ENCODE measurements around the gene PLCB1.
"Not testable (repeated sequence)": the region's sequence is repeated elsewhere in the genome, so short reads cannot be mapped to it uniquely, and the experiment has no call there.

Gene PLCB1

DNA sequence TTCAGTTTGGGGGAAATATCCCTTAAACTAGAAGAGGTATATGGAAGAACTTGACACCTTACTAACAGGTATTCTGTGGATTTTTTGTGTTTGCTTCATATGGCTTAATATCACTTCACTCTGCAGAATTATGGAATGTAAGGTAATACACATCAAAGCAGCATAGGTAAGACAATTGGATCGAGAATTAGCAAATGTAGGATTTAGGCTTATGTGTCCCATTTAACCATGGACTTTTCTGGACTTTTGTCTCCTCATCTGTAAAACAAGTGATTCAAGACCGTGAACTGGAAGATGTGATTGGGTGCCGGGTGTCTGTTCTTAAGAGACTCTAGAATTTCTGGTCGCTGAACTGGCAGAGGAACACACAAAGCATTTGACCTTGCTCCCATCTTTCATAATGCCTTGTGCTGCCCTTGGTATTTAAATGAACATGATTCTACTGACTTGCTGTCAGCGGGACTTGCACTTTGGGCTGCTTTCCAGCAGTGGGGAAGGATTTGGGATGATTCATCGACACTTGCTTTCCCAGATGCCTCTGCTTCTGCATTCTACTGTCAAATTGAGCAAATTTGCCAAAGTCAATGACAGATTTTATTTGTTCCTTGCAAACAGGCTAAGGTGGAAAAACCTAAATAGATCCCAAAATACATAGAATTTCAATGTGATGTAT lies 199.8 kb downstream of the PLCB1 start:
- ATAC-seq (ENCODE audit: low read depth): no peak
- DNase-seq (ENCODE audit: low spot score in 2 of 2): no peak
- Mint-ChIP-seq H3K9me3 (no peaks in the 10 kb centered on the region), H3K36me3 (no peaks in the 10 kb centered on the region), H3K4me1 (no peaks in the 10 kb centered on the region), H3K27me3 (no peaks in the 10 kb centered on the region), H3K4me3 (no peak overlapping the region), H3K27ac (no peak overlapping the region)

DNA sequence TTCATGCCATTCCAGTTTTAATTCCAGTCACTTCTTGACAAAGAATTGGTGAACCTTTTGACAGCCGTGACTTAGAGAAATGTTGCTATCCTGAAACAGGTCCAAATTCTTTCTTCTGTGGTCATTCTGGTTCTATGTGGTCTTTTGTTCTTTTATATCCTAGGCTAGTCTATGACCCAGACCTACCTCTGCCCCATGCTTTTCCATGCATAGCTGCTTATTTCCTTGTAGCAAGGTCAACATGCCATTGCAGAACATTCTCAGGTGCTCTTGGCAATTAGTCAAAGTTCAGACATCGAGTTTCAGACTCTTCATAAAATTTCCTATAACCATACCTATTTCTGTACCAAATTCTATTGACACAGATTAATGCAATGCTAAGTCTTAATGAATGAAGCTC lies 202.6 kb downstream of the PLCB1 start:
- ATAC-seq (ENCODE audit: low read depth) (no peak), DNase-seq (ENCODE audit: low spot score in 2 of 2) (no peak)
- H3K4me3 Mint-ChIP-seq: no peak overlapping the region
- no peaks in the 10 kb centered on the region for H3K27me3 Mint-ChIP-seq
- no peaks in the 10 kb centered on the region for H3K4me1 Mint-ChIP-seq
- no peaks in the 10 kb centered on the region for H3K36me3 Mint-ChIP-seq
- no peaks in the 10 kb centered on the region for H3K9me3 Mint-ChIP-seq
- no peak overlapping the region for H3K27ac Mint-ChIP-seq

DNA sequence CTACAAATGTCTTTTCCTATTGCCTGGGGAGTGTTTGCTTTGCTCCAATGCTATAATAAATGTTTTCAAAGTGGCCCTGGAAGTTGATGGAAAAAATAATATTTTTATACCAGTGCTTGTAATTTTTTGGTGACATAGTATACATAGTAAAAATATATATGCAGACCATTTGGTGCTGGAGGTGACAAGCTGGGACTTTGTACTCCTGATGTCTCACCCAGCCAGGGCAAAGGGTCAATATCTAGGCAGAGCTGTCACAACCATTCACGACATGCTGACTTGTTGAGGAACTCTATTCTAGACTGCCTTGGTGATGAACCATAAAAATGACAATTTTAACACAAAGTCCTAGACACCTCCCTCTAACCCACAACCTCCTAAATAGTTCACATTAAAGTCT lies 203.0 kb downstream of the PLCB1 start:
- Mint-ChIP-seq H3K36me3 (no peaks in the 10 kb centered on the region), H3K4me3 (no peak overlapping the region), H3K27ac (no peak overlapping the region), H3K9me3 (no peaks in the 10 kb centered on the region), H3K27me3 (no peaks in the 10 kb centered on the region), H3K4me1 (no peaks in the 10 kb centered on the region)
- ATAC-seq (ENCODE audit: low read depth): no peak
- no peak for DNase-seq (ENCODE audit: low spot score in 2 of 2)

DNA sequence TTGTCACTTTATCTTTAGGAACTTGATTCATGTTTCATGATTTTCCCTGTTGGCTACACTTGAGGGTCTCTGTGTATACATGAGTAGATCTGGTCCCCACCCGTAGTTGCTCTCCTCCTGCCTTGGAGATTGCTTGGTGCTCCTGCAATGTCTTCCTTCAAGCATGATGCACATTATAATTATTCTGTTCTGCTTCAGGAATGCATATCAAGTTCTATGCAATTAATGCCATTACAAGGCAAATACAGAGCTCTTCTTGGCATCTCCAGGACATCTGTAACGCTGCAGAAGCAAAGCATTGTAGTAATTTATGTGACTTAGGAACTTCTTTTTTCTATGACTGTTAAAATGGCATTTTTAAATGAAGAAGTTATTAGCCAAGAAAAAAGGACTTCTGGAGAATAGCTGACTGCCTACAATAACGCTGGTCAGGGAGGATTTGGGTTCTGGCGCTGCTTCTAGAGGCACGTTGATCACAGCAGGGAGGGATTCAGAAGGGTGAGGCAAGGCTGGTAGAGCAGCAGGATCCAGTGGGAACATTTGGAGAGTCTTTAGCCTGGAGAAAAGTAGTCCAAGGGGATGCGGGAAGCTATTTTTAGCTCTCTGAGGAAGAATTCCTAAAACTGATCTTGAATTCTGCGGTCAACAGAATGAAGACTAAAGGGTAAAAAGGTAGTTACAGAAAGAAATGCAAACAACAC lies 203.6 kb downstream of the PLCB1 start:
- Mint-ChIP-seq H3K27ac (no peak overlapping the region), H3K4me3 (no peak overlapping the region), H3K27me3 (no peaks in the 10 kb centered on the region), H3K9me3 (no peaks in the 10 kb centered on the region), H3K36me3 (no peaks in the 10 kb centered on the region), H3K4me1 (no peaks in the 10 kb centered on the region)
- ATAC-seq (ENCODE audit: low read depth) (no peak), DNase-seq (ENCODE audit: low spot score in 2 of 2) (no peak)

DNA sequence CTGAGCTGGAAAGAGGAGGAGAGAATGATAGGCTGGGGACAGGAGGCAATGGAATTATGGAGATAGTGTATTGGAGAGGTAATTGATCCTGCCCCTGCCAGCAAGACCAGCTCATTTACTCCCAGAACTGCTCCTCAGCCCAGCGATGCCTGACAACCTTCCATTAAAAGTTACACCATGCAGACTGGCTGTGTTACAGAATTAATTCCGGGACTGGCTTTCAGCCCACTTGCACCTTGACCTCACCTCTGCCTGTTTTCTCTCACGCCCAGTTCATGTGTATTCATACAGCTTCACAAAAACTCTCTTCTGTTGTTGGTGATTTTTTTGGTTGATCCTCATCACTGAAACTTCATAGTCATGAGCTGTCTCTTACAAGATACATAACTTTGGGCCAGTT lies 207.3 kb downstream of the PLCB1 start:
- no peaks in the 10 kb centered on the region for H3K36me3 Mint-ChIP-seq
- H3K4me3 Mint-ChIP-seq: no peak overlapping the region
- peaks cover 4% of the 10 kb centered on the region for H3K27me3 Mint-ChIP-seq
- no peaks in the 10 kb centered on the region for H3K4me1 Mint-ChIP-seq
- H3K27ac Mint-ChIP-seq: no peak overlapping the region
- DNase-seq (ENCODE audit: low spot score in 2 of 2) (no peak), ATAC-seq (ENCODE audit: low read depth) (no peak)
- no peaks in the 10 kb centered on the region for H3K9me3 Mint-ChIP-seq

DNA sequence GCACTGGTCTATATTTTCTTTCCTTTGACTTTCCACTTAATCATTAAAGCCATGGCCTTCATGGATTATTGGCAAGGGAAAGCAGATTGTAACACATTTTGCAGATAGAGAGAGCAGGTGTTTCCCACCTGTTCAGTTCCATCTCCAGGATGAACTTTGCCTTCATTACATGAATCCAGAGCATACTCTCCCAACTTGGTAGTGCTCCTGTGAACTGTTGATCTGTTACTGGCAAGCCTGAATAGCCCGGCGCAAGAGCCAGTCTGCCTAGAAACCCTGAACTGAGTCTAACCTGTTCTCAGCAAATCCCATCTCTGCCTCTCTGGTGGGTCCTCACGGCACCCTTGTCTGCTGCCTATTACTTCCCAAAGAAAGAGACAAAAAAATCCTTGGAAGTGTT lies 210.3 kb downstream of the PLCB1 start:
- Mint-ChIP-seq H3K27ac (no peak overlapping the region), H3K36me3 (no peaks in the 10 kb centered on the region), H3K4me3 (no peak overlapping the region), H3K9me3 (no peaks in the 10 kb centered on the region), H3K27me3 (peaks cover 9% of the 10 kb centered on the region), H3K4me1 (no peaks in the 10 kb centered on the region)
- ATAC-seq (ENCODE audit: low read depth): no peak
- no peak for DNase-seq (ENCODE audit: low spot score in 2 of 2)

DNA sequence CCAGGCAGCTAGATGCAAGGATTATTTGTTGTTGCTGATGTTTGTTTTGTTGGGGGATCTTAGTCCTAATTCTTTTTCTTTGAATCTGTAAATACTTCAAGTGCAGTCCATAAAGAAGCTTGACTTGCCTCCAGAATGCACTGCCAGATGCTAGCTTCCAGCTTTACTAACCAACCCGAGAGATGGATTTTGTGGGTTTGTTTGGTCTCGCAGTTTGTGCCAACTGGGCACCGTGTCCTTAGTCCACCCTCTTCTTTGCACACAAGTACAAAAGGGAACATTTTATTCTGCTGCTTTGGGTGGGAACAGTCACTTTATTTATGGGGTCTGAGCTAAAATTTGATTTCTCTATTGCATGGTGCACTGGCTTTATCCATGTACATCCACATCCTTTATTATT lies 212.0 kb downstream of the PLCB1 start:
- no peaks in the 10 kb centered on the region for H3K36me3 Mint-ChIP-seq
- no peak for DNase-seq (ENCODE audit: low spot score in 2 of 2)
- no peaks in the 10 kb centered on the region for H3K9me3 Mint-ChIP-seq
- H3K27me3 Mint-ChIP-seq: peaks cover 9% of the 10 kb centered on the region
- no peak overlapping the region for H3K4me3 Mint-ChIP-seq
- no peak overlapping the region for H3K27ac Mint-ChIP-seq
- H3K4me1 Mint-ChIP-seq: no peaks in the 10 kb centered on the region
- ATAC-seq (ENCODE audit: low read depth): no peak

DNA sequence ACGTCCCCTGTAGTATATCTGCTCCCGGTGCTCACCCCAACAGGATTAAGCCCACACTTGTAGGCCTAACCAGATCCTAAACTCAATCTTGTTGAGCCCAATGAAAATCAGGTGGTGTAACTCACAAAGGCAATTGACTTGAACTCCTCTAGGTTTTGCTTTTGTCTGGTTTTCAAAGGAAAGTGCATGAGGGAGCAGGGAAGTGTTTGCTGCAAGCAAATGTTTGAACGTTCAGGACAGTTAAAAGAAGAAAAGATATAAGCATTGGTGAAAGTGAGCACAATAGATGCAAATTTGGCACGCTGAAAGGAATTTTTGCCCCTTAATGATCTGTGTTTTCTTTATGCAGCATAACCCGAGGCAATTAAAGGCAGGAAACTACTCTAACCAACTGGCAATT lies 212.6 kb downstream of the PLCB1 start:
- H3K36me3 Mint-ChIP-seq: no peaks in the 10 kb centered on the region
- H3K4me3 Mint-ChIP-seq: no peak overlapping the region
- no peak overlapping the region for H3K27ac Mint-ChIP-seq
- H3K27me3 Mint-ChIP-seq: peaks cover 9% of the 10 kb centered on the region
- no peaks in the 10 kb centered on the region for H3K9me3 Mint-ChIP-seq
- ATAC-seq (ENCODE audit: low read depth): no peak
- no peaks in the 10 kb centered on the region for H3K4me1 Mint-ChIP-seq
- no peak for DNase-seq (ENCODE audit: low spot score in 2 of 2)

DNA sequence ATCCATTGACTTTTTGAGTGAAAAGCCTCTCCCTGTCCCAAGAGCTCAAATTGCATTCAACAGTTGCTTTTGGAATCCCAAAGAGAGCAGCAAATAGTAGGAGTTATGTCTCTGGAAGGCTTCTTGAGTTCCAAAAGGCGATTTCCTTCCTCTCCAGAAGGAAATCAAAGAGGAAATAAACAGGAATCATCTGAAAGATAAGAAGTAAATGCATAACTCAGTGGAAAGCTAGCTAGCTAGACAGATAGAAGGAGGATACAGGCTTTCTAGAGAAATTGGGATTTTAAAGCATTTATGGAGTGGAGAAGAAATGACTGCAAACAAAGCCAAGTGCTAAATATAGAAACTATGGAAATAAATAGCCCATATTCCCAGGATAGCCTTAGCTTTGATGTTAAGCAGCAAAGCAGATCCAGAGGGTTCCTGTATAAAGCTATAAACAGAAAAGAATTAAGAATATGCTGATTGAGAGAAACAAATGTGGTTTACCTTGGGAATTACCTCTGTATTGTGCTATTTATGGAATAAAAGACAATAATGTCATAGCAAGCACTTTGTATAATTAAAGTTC lies 214.7 kb downstream of the PLCB1 start:
- Mint-ChIP-seq H3K27ac (no peak overlapping the region), H3K4me3 (no peak overlapping the region), H3K36me3 (no peaks in the 10 kb centered on the region), H3K9me3 (no peaks in the 10 kb centered on the region), H3K4me1 (no peaks in the 10 kb centered on the region), H3K27me3 (peaks cover 5% of the 10 kb centered on the region)
- ATAC-seq (ENCODE audit: low read depth) (no peak), DNase-seq (ENCODE audit: low spot score in 2 of 2) (no peak)

DNA sequence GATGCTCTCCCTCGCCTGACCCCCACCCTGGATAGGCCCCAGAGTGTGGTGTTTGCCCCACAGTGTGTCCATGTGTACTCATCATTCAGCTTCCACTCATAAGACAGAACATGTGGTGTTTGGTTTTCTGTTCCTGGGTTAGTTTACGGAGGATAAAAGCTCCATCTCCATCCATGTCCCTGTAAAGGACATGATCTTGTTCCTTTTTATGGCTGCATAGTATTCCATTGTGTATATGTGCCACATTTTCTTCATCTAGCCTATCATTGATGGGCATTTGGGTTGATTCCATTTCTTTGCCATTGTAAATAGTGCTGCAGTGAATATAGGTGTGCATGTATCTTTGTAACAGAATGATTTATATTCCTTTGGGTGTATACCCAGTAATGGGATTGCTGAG lies 218.2 kb downstream of the PLCB1 start:
- not testable (repeated sequence) for H3K4me1 Mint-ChIP-seq, H3K36me3 Mint-ChIP-seq

DNA sequence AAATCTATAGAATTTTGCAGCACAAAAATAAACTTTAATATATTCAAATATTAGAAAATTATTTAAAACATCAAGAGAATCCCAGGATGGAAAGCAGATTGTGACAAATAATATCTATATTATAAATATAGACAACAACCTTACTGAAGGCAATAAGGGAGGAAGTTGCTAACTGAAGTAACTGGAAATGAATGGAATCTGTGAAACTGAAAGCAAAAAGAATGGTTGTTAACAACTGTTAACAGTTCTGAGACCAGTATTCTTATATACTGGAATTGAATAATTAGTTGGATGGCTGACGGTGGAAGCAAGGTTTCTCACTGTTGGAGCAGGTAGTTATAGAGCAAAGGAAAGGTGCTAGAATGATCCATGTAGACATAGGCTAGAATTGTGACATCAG lies 220.4 kb downstream of the PLCB1 start:
- Mint-ChIP-seq H3K4me3 (no peak overlapping the region), H3K36me3 (no peaks in the 10 kb centered on the region), H3K9me3 (no peaks in the 10 kb centered on the region), H3K27ac (no peak overlapping the region), H3K4me1 (no peaks in the 10 kb centered on the region), H3K27me3 (no peaks in the 10 kb centered on the region)
- DNase-seq (ENCODE audit: low spot score in 2 of 2): no peak
- ATAC-seq (ENCODE audit: low read depth): no peak

More for the DNA sequence above, 218.2 kb downstream of the PLCB1 start:
- not testable (repeated sequence) for DNase-seq (ENCODE audit: low spot score in 2 of 2); H3K4me3 Mint-ChIP-seq; H3K27ac Mint-ChIP-seq; H3K27me3 Mint-ChIP-seq; ATAC-seq (ENCODE audit: low read depth); H3K9me3 Mint-ChIP-seq

DNA sequence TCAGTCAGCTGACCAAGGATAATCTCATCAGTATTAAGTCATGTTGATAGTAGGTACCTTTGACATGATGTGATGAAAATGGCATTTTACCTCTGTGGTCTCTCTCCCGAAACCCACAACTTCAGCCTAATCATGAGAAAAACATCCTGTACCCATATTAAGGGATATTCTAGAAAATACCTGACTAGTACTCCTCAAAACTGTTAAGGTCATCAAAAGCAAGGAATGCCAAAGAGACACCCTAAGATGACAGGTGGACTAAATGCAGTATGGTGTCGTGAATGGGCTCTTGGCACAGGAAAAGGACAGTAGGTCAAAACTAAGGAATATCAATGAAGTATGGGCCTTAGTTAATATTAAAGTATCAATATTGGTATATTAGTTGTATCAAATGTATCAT lies 221.4 kb downstream of the PLCB1 start:
- Mint-ChIP-seq H3K9me3 (no peaks in the 10 kb centered on the region), H3K36me3 (no peaks in the 10 kb centered on the region), H3K27me3 (no peaks in the 10 kb centered on the region), H3K4me3 (no peak overlapping the region), H3K4me1 (no peaks in the 10 kb centered on the region), H3K27ac (no peak overlapping the region)
- DNase-seq (ENCODE audit: low spot score in 2 of 2) (no peak), ATAC-seq (ENCODE audit: low read depth) (no peak)

DNA sequence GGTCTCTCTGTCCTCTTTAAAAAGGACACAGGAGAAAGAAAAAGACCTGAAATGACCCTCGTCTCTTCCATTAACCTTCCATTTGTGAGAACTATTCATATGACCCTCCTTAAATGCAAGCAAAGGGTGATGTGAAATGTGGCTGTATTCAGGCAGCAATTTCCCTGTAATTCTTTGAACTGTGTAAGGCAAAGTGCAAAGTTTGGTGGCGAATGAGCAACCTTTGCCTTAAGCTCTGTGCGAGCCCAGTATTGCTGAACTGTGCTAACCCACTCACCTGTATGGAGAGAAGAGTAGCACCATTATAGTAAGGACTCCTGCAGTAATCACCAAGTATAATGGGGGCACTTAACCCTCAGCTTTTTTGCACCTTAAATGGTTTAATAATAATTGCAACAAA lies 223.4 kb downstream of the PLCB1 start:
- H3K9me3 Mint-ChIP-seq: no peaks in the 10 kb centered on the region

DNA sequence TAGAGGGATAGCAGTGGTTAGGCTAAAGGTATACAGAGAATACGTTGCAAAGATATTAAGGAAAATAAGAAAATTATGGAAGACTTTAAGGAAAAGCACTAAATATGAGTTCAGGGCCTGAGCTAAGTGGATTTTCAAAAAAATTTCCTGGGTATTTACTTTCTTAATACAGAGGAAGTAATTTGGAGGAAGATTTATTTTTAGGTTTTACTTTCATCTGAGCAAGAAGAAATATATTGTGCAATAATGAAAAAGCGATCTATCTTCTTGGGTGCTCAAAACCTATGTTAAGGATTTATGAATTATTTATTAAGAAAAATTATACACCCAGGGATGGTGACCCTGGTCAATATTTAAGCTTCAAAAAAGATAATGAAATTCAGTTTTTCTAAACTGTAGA lies 224.7 kb downstream of the PLCB1 start:
- Mint-ChIP-seq H3K4me3 (no peak overlapping the region), H3K27ac (no peak overlapping the region), H3K9me3 (no peaks in the 10 kb centered on the region), H3K27me3 (no peaks in the 10 kb centered on the region), H3K36me3 (no peaks in the 10 kb centered on the region), H3K4me1 (no peaks in the 10 kb centered on the region)
- ATAC-seq (ENCODE audit: low read depth) (no peak), DNase-seq (ENCODE audit: low spot score in 2 of 2) (no peak)

More for the DNA sequence above, 223.4 kb downstream of the PLCB1 start:
- H3K27ac Mint-ChIP-seq: no peak overlapping the region
- H3K4me3 Mint-ChIP-seq: no peak overlapping the region
- no peak for DNase-seq (ENCODE audit: low spot score in 2 of 2)
- no peak for ATAC-seq (ENCODE audit: low read depth)
- no peaks in the 10 kb centered on the region for H3K36me3 Mint-ChIP-seq
- no peaks in the 10 kb centered on the region for H3K4me1 Mint-ChIP-seq
- H3K27me3 Mint-ChIP-seq: no peaks in the 10 kb centered on the region

DNA sequence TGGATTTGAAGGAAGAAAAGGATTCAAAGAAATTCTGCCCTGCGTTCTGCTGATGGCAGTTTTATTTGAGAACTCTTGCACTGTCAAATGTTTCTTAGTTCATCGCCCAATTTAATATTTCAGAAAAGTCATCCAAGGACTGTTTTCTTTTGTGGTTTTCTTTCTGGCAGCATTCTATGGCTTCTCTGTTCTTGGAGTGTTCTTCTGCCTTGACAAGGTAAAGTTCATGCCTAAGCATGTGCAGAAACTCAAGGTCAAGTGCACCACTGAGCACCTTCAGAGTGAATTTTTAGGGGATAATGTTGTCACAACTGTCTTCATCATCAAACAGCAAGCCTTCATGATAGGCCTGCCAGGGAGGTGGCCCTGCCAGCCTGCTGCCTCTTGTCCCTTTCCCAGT lies 225.6 kb downstream of the PLCB1 start:
- ATAC-seq (ENCODE audit: low read depth): no peak
- Mint-ChIP-seq H3K4me3 (no peak overlapping the region), H3K27me3 (no peaks in the 10 kb centered on the region), H3K9me3 (no peaks in the 10 kb centered on the region), H3K27ac (no peak overlapping the region), H3K4me1 (no peaks in the 10 kb centered on the region), H3K36me3 (no peaks in the 10 kb centered on the region)
- DNase-seq (ENCODE audit: low spot score in 2 of 2): no peak
